MM.1S (cell line): ENCODE measurements around the gene ARPC5L.

Source experiments
- CTCF ChIP-seq: fragments of 300-600 bp; sonication (generic); IDR thresholded peaks from 2 replicates; pipeline ENCODE4 v1.5.1; 2016; ENCODE audit warnings: antibody characterized with exemption, low read length, mixed read lengths
- EZH2 ChIP-seq: fragments of 300-600 bp; sonication (generic); optimal IDR thresholded peaks from 2 replicates; pipeline ENCODE3; 2017; ENCODE audit warnings: low read depth, mild to moderate bottlenecking, antibody characterized with exemption, low read length, mixed read lengths
- EZH2phosphoT487 ChIP-seq: fragments of 300-600 bp; sonication (generic); IDR thresholded peaks from 2 replicates; pipeline ENCODE4 v1.6.1; 2018; ENCODE audit warnings: antibody characterized with exemption, low read length

GRCh38 chr9:124889006-124889405 lies 27.1 kb downstream of the ARPC5L start:
- TF ChIP-seq CTCF (no peak), EZH2 (no peak), EZH2phosphoT487 (no peak)
